Measurements from ENCODE around the gene P2RY2.
A peak's percentile ranks its signal among the peaks of the same experiment; 100 is the strongest.

Gene P2RY2

GRCh38 chr11:73240190-73240781, 22.2 kb downstream of the P2RY2 start:
- DNase-seq (ENCODE audit: insufficient read length, low spot score) = no peak
- no peak for TF ChIP-seq CTCF (IDR thresholded peaks at IDR 0.05; ENCODE audit: insufficient read depth, missing control alignments)
- FAIRE-seq = no peak

- DNase-seq (ENCODE audit: insufficient read length, low spot score) (no peak), FAIRE-seq (no peak)
- no peak for TF ChIP-seq CTCF (IDR thresholded peaks at IDR 0.05; ENCODE audit: insufficient read depth, missing control alignments)
Measured at GRCh38 chr11:73241300-73241699, 23.2 kb downstream of the P2RY2 start.

- FAIRE-seq = no peak
- peak; percentile 51 for DNase-seq (ENCODE audit: insufficient read length, low spot score)
- peak; percentile 94 for TF ChIP-seq CTCF (IDR thresholded peaks at IDR 0.05; ENCODE audit: insufficient read depth, missing control alignments)
Measured at GRCh38 chr11:73242251-73243092, 24.4 kb downstream of the P2RY2 start.

GRCh38 chr11:73243093-73243485, 25.0 kb downstream of the P2RY2 start:
- no peak for TF ChIP-seq CTCF (IDR thresholded peaks at IDR 0.05; ENCODE audit: insufficient read depth, missing control alignments)
- DNase-seq (ENCODE audit: insufficient read length, low spot score) (no peak), FAIRE-seq (no peak)

- no peak for TF ChIP-seq CTCF (IDR thresholded peaks at IDR 0.05; ENCODE audit: insufficient read depth, missing control alignments)
- FAIRE-seq (no peak), DNase-seq (ENCODE audit: insufficient read length, low spot score) (no peak)
Measured at GRCh38 chr11:73244589-73245240, 26.6 kb downstream of the P2RY2 start.

- no peak for DNase-seq (ENCODE audit: insufficient read length, low spot score)
- TF ChIP-seq CTCF (IDR thresholded peaks at IDR 0.05; ENCODE audit: insufficient read depth, missing control alignments) = no peak
- no peak for FAIRE-seq
Measured at GRCh38 chr11:73245461-73245860, 27.4 kb downstream of the P2RY2 start.
